ENCODE results near the gene METTL15. TPM values are rescaled to one million over a fixed set of nuclear protein-coding genes. Genes with fewer than 3 reads are reported as not detected.
A peak's percentile ranks its signal among the peaks of the same experiment; 100 is the strongest.
"Not testable (repeated sequence)": the region's sequence is repeated elsewhere in the genome, so short reads cannot be mapped to it uniquely, and the experiment has no call there.

The METTL15 gene
- total RNA-seq, 2 donors from 2014 or later = 15.7 to 18.9 TPM

GRCh38 chr11:28152743-28153142, 44.6 kb downstream of the METTL15 start:
- intact Hi-C loops (cut with DNase I, micrococcal nuclease) = no loop called here
- ATAC-seq = no peak
- no peak for DNase-seq

- no peak for ATAC-seq
- intact Hi-C loops (cut with DNase I, micrococcal nuclease) = no loop called here
These were observed 45.4 kb downstream of the METTL15 start for GRCh38 chr11:28153586-28153985.

GRCh38 chr11:28168718-28169117, 60.5 kb downstream of the METTL15 start:
- DNase-seq (no peak), ATAC-seq (peak; percentile 60)
- intact Hi-C loops (cut with DNase I, micrococcal nuclease) = no loop called here

More at GRCh38 chr11:28153586-28153985, 45.4 kb downstream of the METTL15 start:
- no peak for DNase-seq

GRCh38 chr11:28169816-28170215, 61.6 kb downstream of the METTL15 start:
- ATAC-seq (no peak), DNase-seq (no peak)
- intact Hi-C loops (cut with DNase I, micrococcal nuclease) = no loop called here

GRCh38 chr11:28170759-28171158, 62.6 kb downstream of the METTL15 start:
- DNase-seq (no peak), ATAC-seq (no peak)
- intact Hi-C loops (cut with DNase I, micrococcal nuclease) = no loop called here

GRCh38 chr11:28176351-28176750, 68.2 kb downstream of the METTL15 start:
- DNase-seq = no peak
- intact Hi-C loops (cut with DNase I, micrococcal nuclease) = no loop called here
- no peak for ATAC-seq

GRCh38 chr11:28195449-28195848, 87.3 kb downstream of the METTL15 start:
- no peak for DNase-seq
- ATAC-seq = no peak
- intact Hi-C loops (cut with DNase I, micrococcal nuclease) = no loop called here

GRCh38 chr11:28209906-28210305, 101.7 kb downstream of the METTL15 start:
- DNase-seq (no peak), ATAC-seq (no peak)
- intact Hi-C loops (cut with DNase I, micrococcal nuclease) = no loop called here

GRCh38 chr11:28222063-28222462, 113.9 kb downstream of the METTL15 start:
- DNase-seq; ATAC-seq; intact Hi-C loops (cut with DNase I, micrococcal nuclease): not testable (repeated sequence)

- intact Hi-C loops (cut with DNase I, micrococcal nuclease) = no loop called here
- DNase-seq (no peak), ATAC-seq (no peak)
These were observed 115.4 kb downstream of the METTL15 start for GRCh38 chr11:28223577-28223976.

GRCh38 chr11:28223994-28224393, 115.8 kb downstream of the METTL15 start:
- no peak for DNase-seq
- intact Hi-C loops (cut with DNase I, micrococcal nuclease) = no loop called here
- ATAC-seq = no peak

GRCh38 chr11:28227460-28227859, 119.3 kb downstream of the METTL15 start:
- DNase-seq (no peak), ATAC-seq (no peak)
- intact Hi-C loops (cut with DNase I, micrococcal nuclease) = no loop called here

GRCh38 chr11:28228196-28228895, 120.2 kb downstream of the METTL15 start:
- intact Hi-C loops (cut with DNase I, micrococcal nuclease) = no loop called here
- ATAC-seq (no peak), DNase-seq (no peak)

GRCh38 chr11:28231475-28231874, 123.3 kb downstream of the METTL15 start:
- DNase-seq (no peak), ATAC-seq (no peak)
- intact Hi-C loops (cut with DNase I, micrococcal nuclease) = no loop called here

GRCh38 chr11:28232649-28233048, 124.5 kb downstream of the METTL15 start:
- DNase-seq = no peak
- intact Hi-C loops (cut with DNase I, micrococcal nuclease) = no loop called here
- no peak for ATAC-seq

GRCh38 chr11:28241760-28242159, 133.6 kb downstream of the METTL15 start:
- DNase-seq (no peak), ATAC-seq (no peak)
- intact Hi-C loops (cut with DNase I, micrococcal nuclease) = no loop called here

GRCh38 chr11:28242596-28242995, 134.4 kb downstream of the METTL15 start:
- no peak for ATAC-seq
- intact Hi-C loops (cut with DNase I, micrococcal nuclease) = no loop called here

GRCh38 chr11:28243061-28243460, 134.9 kb downstream of the METTL15 start:
- intact Hi-C loops (cut with DNase I, micrococcal nuclease) = no loop called here
- DNase-seq = no peak
- no peak for ATAC-seq

More at GRCh38 chr11:28242596-28242995, 134.4 kb downstream of the METTL15 start:
- DNase-seq = no peak

GRCh38 chr11:28243581-28243980, 135.4 kb downstream of the METTL15 start:
- ATAC-seq (no peak), DNase-seq (no peak)
- intact Hi-C loops (cut with DNase I, micrococcal nuclease) = no loop called here

GRCh38 chr11:28245131-28245530, 136.9 kb downstream of the METTL15 start:
- intact Hi-C loops (cut with DNase I, micrococcal nuclease) = no loop called here
- DNase-seq (no peak), ATAC-seq (no peak)

GRCh38 chr11:28250192-28250591, 142.0 kb downstream of the METTL15 start:
- intact Hi-C loops (cut with DNase I, micrococcal nuclease) = no loop called here
- ATAC-seq = no peak
- no peak for DNase-seq
